Heart left ventricle (tissue), 13 donors: ENCODE data around the gene LDLRAD2.

ENCODE experiments used
- CTCF ChIP-seq, 12 donors: fragments of 200-600 bp; sonication (generic) in 4 of 12; IDR thresholded peaks; one replicate each; pipeline versions ENCODE4 v1.5.0 to v1.8.0; 2018 to 2022; ENCODE audit warnings: antibody characterized with exemption in 12 of 12, mild to moderate bottlenecking in 5 of 12
- POLR2A ChIP-seq, 2 donors: fragments of 450-650 bp; IDR thresholded peaks; one replicate each; pipeline ENCODE4 v1.6.1; 2017; ENCODE audit warnings: antibody characterized with exemption in 2 of 2, mild to moderate bottlenecking in 2 of 2, moderate library complexity in 2 of 2
- donor health status: ischemic (EF 13 %, LVEDD 7.1; RV severe dilation, severe dysfunction).
- donor health status: DM: no; HTN: yes; CAD: no.
- donor health status: DM: no; HTN: no; CAD: no.
- donor health status: ischemic (EF 25% LVEDD 6.9; RV normal size, moderate dysfunction).
- donor health status: ischemic (EF 25% LVEDD 5.7; RV mildly dilated, moderate dysfunction).
- donor health status: ischemic (EF 35%, LVEDD 5.7; RV mildly dilated, moderate dysfunction).
- donor health status: nonischemic (EF 11% LVEDD 7.7; RV severe dilation, severe dysfunction).
- donor health status: DM: yes; HTN: yes; CAD: no.
- donor health status: PGD.
- donor health status: ischemic (EF 29% LVEDD 5.4; RV normal size, mild dysfunction).
- donor health status: nonischemic (EF 23%, LVEDD 6.1; RV moderate dilation, normal function).

- TF ChIP-seq CTCF (IDR thresholded peaks at IDR 0.05) = no peak
- no peak for TF ChIP-seq POLR2A (IDR thresholded peaks at IDR 0.05)
These were observed 17.4 kb upstream of the LDLRAD2 start for GRCh38 chr1:21794656-21795055.
